Measurements from ENCODE around the gene RTP2. TPM values are rescaled to one million over a fixed set of nuclear protein-coding genes. Genes with fewer than 3 reads are reported as not detected.
A peak's percentile ranks its signal among the peaks of the same experiment; 100 is the strongest.

The RTP2 gene
- total RNA-seq, 1 experiment from 2014 or later = not detected

DNA sequence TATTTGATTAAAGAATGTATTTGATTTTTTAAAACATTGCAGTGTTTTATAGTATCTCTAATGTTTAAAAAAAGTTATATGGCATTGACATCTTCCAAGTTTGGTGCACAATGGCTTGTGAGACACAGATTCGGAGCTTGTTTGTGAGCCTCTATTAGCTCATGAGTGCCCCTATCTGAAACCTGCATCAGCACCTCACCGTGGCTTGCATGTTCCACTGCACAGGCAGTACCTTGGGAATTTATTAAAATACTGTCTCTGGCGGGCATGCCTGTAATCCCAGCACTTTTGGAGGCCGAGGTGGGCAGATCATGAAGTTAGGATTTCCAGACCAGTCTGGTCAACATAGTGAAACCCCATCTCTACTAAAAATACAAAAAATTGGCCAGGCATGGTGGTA is 6.8 kb upstream of the RTP2 start:
- ChIA-PET RAD21 (ENCODE audit: low non-redundant PET in 1 of 2, low total read pairs in 2 of 2, uncharacterized antibody in 2 of 2, unreplicated experiment in 2 of 2) (interaction anchor here in 1 of 2 experiments (0.8 to 1.1 kb wide), 2 partner anchors 390 to 391 kb away, joined by 3 to 6 read pairs; no protein-coding TSS in a partner anchor), CTCF (interaction anchor here (0.6 to 2.6 kb wide), 17 partner anchors 9 to 1246 kb away, joined by 3 to 29 read pairs (median 4); no protein-coding TSS in a partner anchor), POLR2A (no interaction called here)
- intact Hi-C loops (cut with micrococcal nuclease) = no loop called here
- Histone ChIP-seq H4K20me1 (ENCODE audit: insufficient read depth) (no peaks in the 10 kb centered on the region), H3K4me3 (replicated peaks in 1 of 2; ENCODE audit: low read depth in 1 of 2, low read length in 2 of 2) (no peak overlapping the region), H3K9ac (ENCODE audit: low read length) (no peak overlapping the region), H3K79me2 (ENCODE audit: insufficient read depth, low read length) (no peaks in the 10 kb centered on the region), H2AFZ (ENCODE audit: low read depth, low read length, poor library complexity, severe bottlenecking) (no peak overlapping the region), H3K4me2 (ENCODE audit: low read length) (no peak overlapping the region), H3K27me3 (ENCODE audit: insufficient read depth, low read length) (no peaks in the 10 kb centered on the region), H3K9me3 (ENCODE audit: control insufficient read depth in 1 of 2, insufficient read depth in 1 of 2, low read depth in 1 of 2, low read length in 2 of 2) (no peaks in the 10 kb centered on the region), H3K9me2 (ENCODE audit: insufficient read depth) (no peaks in the 10 kb centered on the region), H3K36me3 (ENCODE audit: control insufficient read depth in 1 of 2, insufficient read depth in 2 of 2, low read length in 2 of 2) (no peaks in the 10 kb centered on the region), H3K4me1 (ENCODE audit: control insufficient read depth in 1 of 2, insufficient read depth in 2 of 2, low read length in 2 of 2) (peaks cover 0 to 5% of the 10 kb centered on the region in 2 experiments; a peak in 2 of 4 replicates), H3K27ac (ENCODE audit: low read depth, low read length) (no peak overlapping the region)
- BruUV-seq (replicated peaks) = no TSS peak
- DNase-seq (ENCODE audit: low read depth, low spot score) (peak; percentile 31), ATAC-seq (peak; percentile 98)
- no peak for TF ChIP-seq SRF (IDR thresholded peaks at IDR 0.05; ENCODE audit: low read depth)
- TF ChIP-seq YY1 (IDR thresholded peaks at IDR 0.05; ENCODE audit: extremely low read depth, insufficient replicate concordance, low read depth, low read length) = no peak
- TF ChIP-seq, protein P1, sequence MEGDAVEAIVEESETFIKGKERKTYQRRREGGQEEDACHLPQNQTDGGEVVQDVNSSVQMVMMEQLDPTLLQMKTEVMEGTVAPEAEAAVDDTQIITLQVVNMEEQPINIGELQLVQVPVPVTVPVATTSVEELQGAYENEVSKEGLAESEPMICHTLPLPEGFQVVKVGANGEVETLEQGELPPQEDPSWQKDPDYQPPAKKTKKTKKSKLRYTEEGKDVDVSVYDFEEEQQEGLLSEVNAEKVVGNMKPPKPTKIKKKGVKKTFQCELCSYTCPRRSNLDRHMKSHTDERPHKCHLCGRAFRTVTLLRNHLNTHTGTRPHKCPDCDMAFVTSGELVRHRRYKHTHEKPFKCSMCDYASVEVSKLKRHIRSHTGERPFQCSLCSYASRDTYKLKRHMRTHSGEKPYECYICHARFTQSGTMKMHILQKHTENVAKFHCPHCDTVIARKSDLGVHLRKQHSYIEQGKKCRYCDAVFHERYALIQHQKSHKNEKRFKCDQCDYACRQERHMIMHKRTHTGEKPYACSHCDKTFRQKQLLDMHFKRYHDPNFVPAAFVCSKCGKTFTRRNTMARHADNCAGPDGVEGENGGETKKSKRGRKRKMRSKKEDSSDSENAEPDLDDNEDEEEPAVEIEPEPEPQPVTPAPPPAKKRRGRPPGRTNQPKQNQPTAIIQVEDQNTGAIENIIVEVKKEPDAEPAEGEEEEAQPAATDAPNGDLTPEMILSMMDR (IDR thresholded peaks at IDR 0.05 in 2 of 3, conservative IDR thresholded peaks at IDR 0.05 in 1 of 3; ENCODE audit: borderline replicate concordance in 1 of 3, insufficient read depth in 1 of 3, low read depth in 2 of 3, low read length in 2 of 3) = peak; percentile 52 to 68 (median 65); a peak in 5 of 6 replicates
- no peak for TF ChIP-seq SIN3A (IDR thresholded peaks at IDR 0.05; ENCODE audit: low read depth)
- no peak for TF ChIP-seq POLR2AphosphoS5 (IDR thresholded peaks at IDR 0.05; ENCODE audit: low read depth, low read length)
- TF ChIP-seq RAD21 (IDR thresholded peaks at IDR 0.05; ENCODE audit: low read depth) = peak; percentile 29; the same call in 1 of the 2 replicates
- no peak for TF ChIP-seq FOSL1 (IDR thresholded peaks at IDR 0.05; ENCODE audit: low read depth)
- no peak for TF ChIP-seq SP1 (IDR thresholded peaks at IDR 0.05; ENCODE audit: low read depth)
